Thyroid gland (tissue), 4 donors: Measurements from ENCODE around the gene PIK3AP1. TPM values are rescaled to one million over a fixed set of nuclear protein-coding genes. Genes with fewer than 3 reads are reported as not detected.

Experiments
- DNase-seq, 2 donors: peaks; one replicate each; pipeline ENCODE4 v3.0.0-alpha.2; 2019
- H3K27ac ChIP-seq, 3 donors: fragments of 200-600 bp; sonication (generic); 1 replicate in 2 of 3; 2 replicates in 1 of 3; pipeline ENCODE4 v1.5.1; 2016 to 2019; ENCODE audit warnings: mild to moderate bottlenecking in 1 of 3, moderate library complexity in 1 of 3
- H3K27me3 ChIP-seq: fragments of 200-600 bp; sonication (generic); one replicate; pipeline ENCODE4 v1.5.1; 2019
- H3K36me3 ChIP-seq, 2 donors: fragments of 200-600 bp; sonication (generic); one replicate each; pipeline ENCODE4 v1.5.1; 2016 to 2019
- H3K4me1 ChIP-seq, 2 donors: fragments of 200-600 bp; sonication (generic); one replicate each; pipeline ENCODE4 v1.5.1; 2017 to 2019
- H3K4me3 ChIP-seq, 3 donors: fragments of 200-600 bp; sonication (generic); replicated peaks in 1 of 3; 1 replicate in 2 of 3; 2 replicates in 1 of 3; pipeline ENCODE4 v1.5.1; 2016; ENCODE audit warnings: mild to moderate bottlenecking in 1 of 3
- H3K9me3 ChIP-seq: fragments of 200-600 bp; sonication (generic); one replicate; pipeline ENCODE4 v1.5.1; 2017
- POLR2A ChIP-seq, 2 donors: fragments of 450-650 bp; IDR thresholded peaks; one replicate each; pipeline ENCODE4 v1.6.1; 2017; ENCODE audit warnings: antibody characterized with exemption in 2 of 2, mild to moderate bottlenecking in 2 of 2, moderate library complexity in 1 of 2
- WGBS, 2 donors: methylation state at CpG; one replicate each; pipeline ENCODE4 v1.1.5; 2017; 5-methylcytosine and 5-hydroxymethylcytosine counted together
- intact Hi-C: fragments of 100-400 bp; cut with DNase I; formaldehyde crosslinking; loops from one replicate; pipeline ENCODE4 v1.15.1; 2023
- total RNA-seq, 4 donors: library from RNA; depleted of rRNA; stranded (reverse); fragments of >200 nt; gene quantifications; one replicate each; pipeline ENCODE4 v1.2.3, GENCODE V29; 2016
- TF ChIP-seq, protein P1 (sequence below), 6 experiments: fragments of 200-600 bp in 3 of 6; fragments of 450-650 bp in 3 of 6; sonication (generic) in 3 of 6; IDR thresholded peaks; one replicate each; pipeline ENCODE4 v1.5.1; 2016 to 2019; ENCODE audit warnings: antibody characterized with exemption in 6 of 6, mild to moderate bottlenecking in 2 of 6, inconsistent platforms in 1 of 6, moderate library complexity in 1 of 6

The PIK3AP1 gene
- total RNA-seq, 4 donors from 2014 or later, result 8.6 to 13.9 (median 12.0) TPM

DNA sequence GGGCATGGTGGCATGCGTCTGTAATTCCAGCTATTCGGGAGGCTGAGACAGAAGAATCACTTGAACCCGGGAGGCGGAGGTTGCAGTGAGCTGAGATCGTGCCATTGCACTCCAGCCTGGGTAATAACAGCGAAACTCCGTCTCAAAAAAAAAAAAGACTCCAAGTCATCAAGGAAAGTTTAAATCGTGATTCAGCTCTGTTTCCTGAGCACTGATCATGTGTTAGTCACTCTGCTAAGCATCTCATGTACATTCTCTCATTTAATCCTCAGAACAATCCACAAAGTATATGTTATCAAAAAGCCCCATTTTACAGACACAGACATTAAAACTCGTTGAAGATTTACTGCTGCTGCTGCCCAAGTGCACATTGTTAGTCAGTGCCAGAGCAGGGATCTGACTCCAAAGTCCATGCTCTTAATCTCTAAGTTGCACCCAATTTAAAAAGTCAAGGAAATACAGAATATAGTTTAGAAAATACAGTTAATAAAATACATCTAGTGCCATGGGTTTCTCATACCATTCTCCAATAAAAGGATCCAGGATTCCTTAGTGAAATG lies 6.2 kb downstream of the PIK3AP1 start:
- Histone ChIP-seq H3K4me3 (no peak overlapping the region), H3K4me1 (no peaks in the 10 kb centered on the region), H3K36me3 (no peaks in the 10 kb centered on the region), H3K9me3 (no peaks in the 10 kb centered on the region), H3K27me3 (no peaks in the 10 kb centered on the region), H3K27ac (no peak overlapping the region)
- intact Hi-C loops, result no loop called here
- DNase-seq, result no peak
- TF ChIP-seq, protein P1, sequence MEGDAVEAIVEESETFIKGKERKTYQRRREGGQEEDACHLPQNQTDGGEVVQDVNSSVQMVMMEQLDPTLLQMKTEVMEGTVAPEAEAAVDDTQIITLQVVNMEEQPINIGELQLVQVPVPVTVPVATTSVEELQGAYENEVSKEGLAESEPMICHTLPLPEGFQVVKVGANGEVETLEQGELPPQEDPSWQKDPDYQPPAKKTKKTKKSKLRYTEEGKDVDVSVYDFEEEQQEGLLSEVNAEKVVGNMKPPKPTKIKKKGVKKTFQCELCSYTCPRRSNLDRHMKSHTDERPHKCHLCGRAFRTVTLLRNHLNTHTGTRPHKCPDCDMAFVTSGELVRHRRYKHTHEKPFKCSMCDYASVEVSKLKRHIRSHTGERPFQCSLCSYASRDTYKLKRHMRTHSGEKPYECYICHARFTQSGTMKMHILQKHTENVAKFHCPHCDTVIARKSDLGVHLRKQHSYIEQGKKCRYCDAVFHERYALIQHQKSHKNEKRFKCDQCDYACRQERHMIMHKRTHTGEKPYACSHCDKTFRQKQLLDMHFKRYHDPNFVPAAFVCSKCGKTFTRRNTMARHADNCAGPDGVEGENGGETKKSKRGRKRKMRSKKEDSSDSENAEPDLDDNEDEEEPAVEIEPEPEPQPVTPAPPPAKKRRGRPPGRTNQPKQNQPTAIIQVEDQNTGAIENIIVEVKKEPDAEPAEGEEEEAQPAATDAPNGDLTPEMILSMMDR (IDR thresholded peaks at IDR 0.05), result no peak
- TF ChIP-seq POLR2A (IDR thresholded peaks at IDR 0.05), result no peak
- WGBS, 2 donors, result 90% methylated on average over 9 of the region's 9 CpGs

- Histone ChIP-seq H3K27me3 (no peaks in the 10 kb centered on the region), H3K27ac (no peak overlapping the region), H3K4me3 (no peak overlapping the region), H3K9me3 (no peaks in the 10 kb centered on the region), H3K4me1 (no peaks in the 10 kb centered on the region), H3K36me3 (no peaks in the 10 kb centered on the region)
- 91 to 93% methylated on average over 10 of the region's 10 CpGs for WGBS, 2 donors
- DNase-seq, result no peak
- intact Hi-C loops, result no loop called here
- no peak for TF ChIP-seq POLR2A (IDR thresholded peaks at IDR 0.05)
- TF ChIP-seq, protein P1 (IDR thresholded peaks at IDR 0.05), result no peak
Measured at GRCh38 chr10:96712662-96713271, 7.5 kb downstream of the PIK3AP1 start.

DNA sequence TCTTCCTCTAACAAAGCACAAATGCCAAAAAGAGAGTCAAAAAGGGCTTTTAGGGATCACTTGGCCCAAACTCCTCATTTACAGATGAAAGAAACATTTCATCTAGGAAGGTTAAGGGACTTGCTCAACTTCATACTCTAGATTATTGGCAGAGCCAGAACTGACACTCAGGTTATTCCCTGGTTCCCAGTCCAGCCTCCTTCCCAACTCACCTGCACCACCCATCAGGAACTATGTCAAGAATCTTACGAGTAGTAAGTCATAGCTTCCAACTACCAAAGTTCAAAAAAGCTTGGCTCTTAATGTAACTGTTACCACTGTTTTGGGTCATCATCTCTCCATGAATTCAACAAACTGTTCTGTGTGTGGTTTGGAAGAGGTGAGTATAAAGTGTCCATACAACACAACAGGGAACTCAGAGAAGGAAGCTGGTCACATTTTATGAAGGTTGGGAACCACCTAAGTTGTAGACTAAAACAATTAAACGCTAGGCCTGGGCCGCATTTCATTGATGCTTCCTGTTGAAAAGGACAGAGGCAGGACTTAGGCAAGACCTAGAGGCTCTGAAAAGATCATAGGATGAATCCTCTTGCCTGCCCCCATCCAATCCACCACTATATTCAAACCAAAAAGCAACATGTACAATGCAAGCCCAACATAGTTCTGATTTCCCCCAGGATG lies 9.1 kb downstream of the PIK3AP1 start:
- no peaks in the 10 kb centered on the region for H3K27me3 ChIP-seq
- TF ChIP-seq, protein P1 (IDR thresholded peaks at IDR 0.05), result no peak
- no peak for TF ChIP-seq POLR2A (IDR thresholded peaks at IDR 0.05)
- WGBS, 2 donors, result 86 to 88% methylated on average over 3 of the region's 3 CpGs
- DNase-seq, result no peak
- no peak overlapping the region for H3K4me3 ChIP-seq
- intact Hi-C loops, result no loop called here
- H3K4me1 ChIP-seq, result no peaks in the 10 kb centered on the region
- H3K27ac ChIP-seq, result no peak overlapping the region
- H3K9me3 ChIP-seq, result no peaks in the 10 kb centered on the region
- no peaks in the 10 kb centered on the region for H3K36me3 ChIP-seq

DNA sequence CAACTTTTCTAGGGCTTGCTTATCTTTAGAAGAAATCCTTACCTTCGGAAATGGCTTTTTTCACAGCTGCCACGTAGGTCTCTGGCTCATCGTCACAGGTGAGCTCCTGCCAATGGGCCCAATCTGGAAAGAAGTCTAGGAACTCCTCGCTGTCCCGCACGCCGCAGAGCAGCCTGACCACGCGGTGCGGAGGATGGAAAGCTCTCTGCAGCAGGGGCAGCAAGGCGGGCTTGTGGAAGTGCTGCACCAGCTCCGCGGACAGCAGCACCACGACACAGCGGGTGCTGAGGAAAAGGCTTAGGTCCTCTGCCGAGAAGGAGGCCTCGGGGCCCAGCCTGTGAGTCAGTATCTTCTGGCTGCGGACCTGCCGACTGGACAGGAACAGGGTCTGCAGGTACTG lies 10.8 kb downstream of the PIK3AP1 start:
- TF ChIP-seq, protein P1 (IDR thresholded peaks at IDR 0.05), result no peak
- TF ChIP-seq POLR2A (IDR thresholded peaks at IDR 0.05), result no peak
- Histone ChIP-seq H3K36me3 (no peaks in the 10 kb centered on the region), H3K4me1 (no peaks in the 10 kb centered on the region), H3K27ac (no peak overlapping the region), H3K27me3 (no peaks in the 10 kb centered on the region), H3K4me3 (no peak overlapping the region), H3K9me3 (no peaks in the 10 kb centered on the region)
- 85 to 87% methylated on average over 19 of the region's 19 CpGs for WGBS, 2 donors
- no peak for DNase-seq
- intact Hi-C loops, result no loop called here

GRCh38 chr10:96708996-96709395 lies 11.3 kb downstream of the PIK3AP1 start:
- Histone ChIP-seq H3K4me3 (no peak overlapping the region), H3K36me3 (no peaks in the 10 kb centered on the region), H3K9me3 (no peaks in the 10 kb centered on the region), H3K4me1 (no peaks in the 10 kb centered on the region), H3K27ac (no peak overlapping the region), H3K27me3 (no peaks in the 10 kb centered on the region)
- intact Hi-C loops, result no loop called here
- TF ChIP-seq, protein P1 (IDR thresholded peaks at IDR 0.05), result no peak
- no peak for TF ChIP-seq POLR2A (IDR thresholded peaks at IDR 0.05)
- DNase-seq, result no peak
- WGBS, 2 donors, result 93 to 94% methylated on average over 7 of the region's 7 CpGs
